ENCODE data around the gene SMAD6.

Gene SMAD6

GRCh38 chr15:66721954-66722353 is 19.9 kb downstream of the SMAD6 start:
- DNase-seq: no peak

GRCh38 chr15:66722757-66723540 is 20.9 kb downstream of the SMAD6 start:
- no peak for DNase-seq

- no peak for DNase-seq
These were observed 22.0 kb downstream of the SMAD6 start for GRCh38 chr15:66723826-66724731.

- no peak for DNase-seq
These were observed 22.9 kb downstream of the SMAD6 start for GRCh38 chr15:66724732-66725463.

- no peak for DNase-seq
These were observed 23.4 kb downstream of the SMAD6 start for GRCh38 chr15:66725464-66725785.

GRCh38 chr15:66726386-66726785 is 24.4 kb downstream of the SMAD6 start:
- DNase-seq: no peak

- DNase-seq: no peak
These were observed 27.4 kb downstream of the SMAD6 start for GRCh38 chr15:66729331-66729951.

GRCh38 chr15:66730168-66731021 is 28.4 kb downstream of the SMAD6 start:
- peak; percentile 23 for DNase-seq

- no peak for DNase-seq
These were observed 31.9 kb downstream of the SMAD6 start for GRCh38 chr15:66733976-66734375.

GRCh38 chr15:66734961-66735908 is 33.2 kb downstream of the SMAD6 start:
- DNase-seq: no peak

- no peak for DNase-seq
These were observed 33.9 kb downstream of the SMAD6 start for GRCh38 chr15:66735909-66736305.

GRCh38 chr15:66737243-66738010 is 35.4 kb downstream of the SMAD6 start:
- no peak for DNase-seq

- no peak for DNase-seq
These were observed 36.1 kb downstream of the SMAD6 start for GRCh38 chr15:66738116-66738515.

- no peak for DNase-seq
These were observed 36.6 kb downstream of the SMAD6 start for GRCh38 chr15:66738595-66738994.

- DNase-seq: no peak
These were observed 37.3 kb downstream of the SMAD6 start for GRCh38 chr15:66739287-66739686.

- no peak for DNase-seq
These were observed 38.8 kb downstream of the SMAD6 start for GRCh38 chr15:66740802-66741201.

GRCh38 chr15:66741646-66742045 is 39.6 kb downstream of the SMAD6 start:
- DNase-seq: no peak

- DNase-seq: no peak
These were observed 40.2 kb downstream of the SMAD6 start for GRCh38 chr15:66742286-66742685.

GRCh38 chr15:66743204-66743603 is 41.2 kb downstream of the SMAD6 start:
- DNase-seq: no peak

Data from MV-4-11 (cell line).